Aorta (tissue), 5 donors: ENCODE measurements around the gene KCNQ1. TPM values are rescaled to one million over a fixed set of nuclear protein-coding genes. Genes with fewer than 3 reads are reported as not detected.

ENCODE experiments used
- ATAC-seq: fragments of 200-7000 bp; cut with Tn5 transposase; one replicate; pipeline ENCODE4 v1.9.1; 2022; ENCODE audit warnings: moderate library complexity; ENCODE audit not compliant: low FRiP score
- DNase-seq, 2 donors: peaks; one replicate each; pipeline ENCODE4 v3.0.0-alpha.2; 2020
- H3K27ac ChIP-seq, 2 donors: one replicate each; pipeline ENCODE4 v1.5.1; 2013; ENCODE audit warnings: low read length in 2 of 2, mild to moderate bottlenecking in 2 of 2, moderate library complexity in 2 of 2, control low read depth in 1 of 2, inconsistent platforms in 1 of 2, low read depth in 1 of 2
- H3K27me3 ChIP-seq, 2 donors: one replicate each; pipeline ENCODE4 v1.6.1; 2013; ENCODE audit warnings: control low read depth in 1 of 2, low read length in 1 of 2, mild to moderate bottlenecking in 1 of 2, moderate library complexity in 1 of 2; ENCODE audit not compliant: insufficient read depth in 2 of 2, control insufficient read depth in 1 of 2
- H3K36me3 ChIP-seq, 2 donors: one replicate each; pipeline ENCODE4 v1.6.1; 2013; ENCODE audit warnings: control low read depth in 1 of 2, low read length in 1 of 2, mild to moderate bottlenecking in 1 of 2; ENCODE audit not compliant: insufficient read depth in 2 of 2, control insufficient read depth in 1 of 2
- H3K4me1 ChIP-seq, 2 donors: one replicate each; pipeline ENCODE4 v1.6.1; 2013; ENCODE audit warnings: low read length in 2 of 2, control low read depth in 1 of 2, mild to moderate bottlenecking in 1 of 2, moderate library complexity in 1 of 2; ENCODE audit not compliant: insufficient read depth in 2 of 2, control insufficient read depth in 1 of 2
- H3K4me3 ChIP-seq, 2 donors: one replicate each; pipeline ENCODE4 v1.5.1; 2013; ENCODE audit warnings: low read length in 2 of 2, control low read depth in 1 of 2, mild to moderate bottlenecking in 1 of 2
- H3K9me3 ChIP-seq: one replicate; pipeline ENCODE4 v1.6.1; 2013; ENCODE audit warnings: mild to moderate bottlenecking, low read length; ENCODE audit not compliant: control insufficient read depth
- WGBS, 2 donors: extraction: QIAGEN DNeasy Blood & Tissue Kit; methylation state at CpG; one replicate each; pipeline ENCODE4 v1.1.7; 2013; 5-methylcytosine and 5-hydroxymethylcytosine counted together
- intact Hi-C, 2 donors: fragments of 100-400 bp; cut with DNase I; formaldehyde crosslinking; loops; one replicate each; pipeline versions ENCODE4 v1.14.2 to v1.15.0; 2022
- polyA plus RNA-seq, 2 donors: library from polyadenylated mRNA; stranded (reverse); fragments of 200-250 nt; gene quantifications; one replicate each; pipeline ENCODE4 v1.2.3, GENCODE V29; 2013
- total RNA-seq, 2 donors: library from RNA; stranded (reverse); fragmentation: NEBNext Ultra II Directional; extraction: Animal tissue kit (Norgen Biotek cat#: 25700); gene quantifications; one replicate each; pipeline ENCODE4 v1.2.1, GENCODE V29; 2021
- donor health status: healthy with polysubstance abuse.
- donor health status: Bipolar disorder and iron deficiency.
- donor health status: DM: no; HTN: no; CAD: no.
- donor health status: DM: no; HTN: no; CAD: no.
- donor health status: DM: yes; HTN: yes; CAD: no.

Gene KCNQ1
- total and polyA plus RNA-seq, 4 donors: 0.67 to 11.5 (median 5.8) TPM

- no peaks in the 10 kb centered on the region for H3K9me3 ChIP-seq
- no peak overlapping the region for H3K4me3 ChIP-seq
- no peaks in the 10 kb centered on the region for H3K36me3 ChIP-seq
- DNase-seq (peak in 1 of 2 donors; percentile 7), ATAC-seq (no peak)
- H3K27me3 ChIP-seq: no peaks in the 10 kb centered on the region
- intact Hi-C loops: no loop called here
- 94% methylated on average over 14 of the region's 14 CpGs for WGBS, 2 donors
- H3K27ac ChIP-seq: no peak overlapping the region
- H3K4me1 ChIP-seq: no peaks in the 10 kb centered on the region
Observed at GRCh38 chr11:2758751-2759150, 313.9 kb downstream of the KCNQ1 start.

GRCh38 chr11:2759228-2760195, 314.7 kb downstream of the KCNQ1 start:
- H3K4me3 ChIP-seq: no peak overlapping the region
- H3K4me1 ChIP-seq: no peaks in the 10 kb centered on the region
- no peak overlapping the region for H3K27ac ChIP-seq
- no peaks in the 10 kb centered on the region for H3K9me3 ChIP-seq
- H3K36me3 ChIP-seq: no peaks in the 10 kb centered on the region
- no peak for ATAC-seq
- peak; percentile 43 to 46 for DNase-seq
- intact Hi-C loops: no loop called here
- WGBS, 2 donors: 85 to 86% methylated on average over 17 of the region's 17 CpGs
- H3K27me3 ChIP-seq: no peaks in the 10 kb centered on the region

- intact Hi-C loops: no loop called here
- Histone ChIP-seq H3K27ac (no peak overlapping the region), H3K4me3 (no peak overlapping the region), H3K27me3 (no peaks in the 10 kb centered on the region), H3K36me3 (no peaks in the 10 kb centered on the region), H3K4me1 (no peaks in the 10 kb centered on the region), H3K9me3 (no peaks in the 10 kb centered on the region)
- WGBS, 2 donors: 93 to 95% methylated on average over 19 to 20 of the region's 20 CpGs
- ATAC-seq (no peak), DNase-seq (peak; percentile 36 to 69)
Observed at GRCh38 chr11:2760196-2760871, 315.5 kb downstream of the KCNQ1 start.

- intact Hi-C loops: no loop called here
- Histone ChIP-seq H3K27ac (no peak overlapping the region), H3K36me3 (no peaks in the 10 kb centered on the region), H3K9me3 (no peaks in the 10 kb centered on the region), H3K27me3 (no peaks in the 10 kb centered on the region), H3K4me3 (no peak overlapping the region), H3K4me1 (no peaks in the 10 kb centered on the region)
- DNase-seq: peak; percentile 37 to 62
- no peak for ATAC-seq
- WGBS, 2 donors: 96 to 97% methylated on average over 33 of the region's 33 CpGs
Observed at GRCh38 chr11:2761131-2762030, 316.6 kb downstream of the KCNQ1 start.

- ATAC-seq (no peak), DNase-seq (peak in 1 of 2 donors; percentile 21)
- Histone ChIP-seq H3K4me3 (no peak overlapping the region), H3K9me3 (no peaks in the 10 kb centered on the region), H3K27ac (no peak overlapping the region), H3K27me3 (no peaks in the 10 kb centered on the region), H3K36me3 (no peaks in the 10 kb centered on the region), H3K4me1 (no peaks in the 10 kb centered on the region)
- intact Hi-C loops: no loop called here
- 94% methylated on average over 10 of the region's 10 CpGs for WGBS, 2 donors
Observed at GRCh38 chr11:2762031-2762380, 317.2 kb downstream of the KCNQ1 start.

- no peak for ATAC-seq
- no peaks in the 10 kb centered on the region for H3K36me3 ChIP-seq
- intact Hi-C loops: no loop called here
- no peaks in the 10 kb centered on the region for H3K9me3 ChIP-seq
- H3K4me3 ChIP-seq: no peak overlapping the region
- peak; percentile 12 to 61 for DNase-seq
- H3K27me3 ChIP-seq: no peaks in the 10 kb centered on the region
- no peak overlapping the region for H3K27ac ChIP-seq
- H3K4me1 ChIP-seq: no peaks in the 10 kb centered on the region
- WGBS, 2 donors: 95 to 96% methylated on average over 17 of the region's 17 CpGs
Observed at GRCh38 chr11:2762451-2762850, 317.6 kb downstream of the KCNQ1 start.

GRCh38 chr11:2763984-2764383, 319.2 kb downstream of the KCNQ1 start:
- no peak for DNase-seq

GRCh38 chr11:2765491-2765890, 320.7 kb downstream of the KCNQ1 start:
- WGBS, 2 donors: 56 to 62% methylated on average over 3 of the region's 3 CpGs
- Histone ChIP-seq H3K27me3 (no peaks in the 10 kb centered on the region), H3K27ac (no peak overlapping the region), H3K4me3 (no peak overlapping the region), H3K4me1 (no peaks in the 10 kb centered on the region), H3K9me3 (no peaks in the 10 kb centered on the region), H3K36me3 (no peaks in the 10 kb centered on the region)
- intact Hi-C loops: no loop called here
- DNase-seq (no peak), ATAC-seq (no peak)

More at GRCh38 chr11:2763984-2764383, 319.2 kb downstream of the KCNQ1 start:
- no peaks in the 10 kb centered on the region for H3K4me1 ChIP-seq
- no peaks in the 10 kb centered on the region for H3K9me3 ChIP-seq
- ATAC-seq: no peak
- H3K36me3 ChIP-seq: no peaks in the 10 kb centered on the region
- no peaks in the 10 kb centered on the region for H3K27me3 ChIP-seq
- H3K4me3 ChIP-seq: no peak overlapping the region
- intact Hi-C loops: no loop called here
- no peak overlapping the region for H3K27ac ChIP-seq
- 82 to 85% methylated on average over 4 of the region's 4 CpGs for WGBS, 2 donors
